ENCODE measurements around the gene PRDM5.

DNA sequence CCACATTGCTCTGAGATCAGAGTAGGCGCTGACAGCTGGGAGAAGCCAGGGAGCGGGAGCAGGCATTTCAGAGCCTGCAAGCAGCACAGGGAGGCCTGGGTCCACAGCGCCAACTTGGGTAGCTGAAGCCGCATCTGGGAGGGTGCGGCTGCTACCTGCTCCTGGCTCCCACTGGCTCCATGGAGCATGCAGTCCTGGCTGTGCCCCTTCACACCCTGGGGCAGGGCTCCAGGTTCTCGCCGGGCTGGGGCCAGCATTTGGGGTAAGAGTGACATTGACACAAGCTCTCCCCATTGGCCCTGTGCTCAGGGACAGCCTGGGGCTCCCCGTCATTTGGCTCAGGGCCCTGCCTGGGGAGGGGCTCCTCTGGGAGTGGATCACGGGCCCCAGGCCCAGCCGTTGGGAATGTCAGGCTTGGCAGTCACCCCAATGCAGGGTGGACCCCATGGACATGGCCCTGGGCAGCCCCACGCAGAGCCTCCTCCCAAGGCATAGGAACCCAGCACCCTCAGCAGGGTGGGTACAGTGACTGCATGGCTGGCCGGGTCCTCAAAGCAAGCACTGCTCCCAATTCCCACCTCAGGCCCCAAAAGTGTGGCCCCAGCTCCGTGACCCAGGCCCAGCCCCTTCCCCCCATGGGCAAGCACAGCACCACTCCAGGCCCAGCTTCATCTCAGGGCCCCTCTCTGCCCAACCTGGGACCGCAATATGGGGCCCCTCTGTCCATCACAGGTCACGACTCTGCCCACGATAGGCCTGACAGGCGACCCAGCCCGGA, 82.4 kb downstream of the PRDM5 start:
- TF ChIP-seq, protein P1, sequence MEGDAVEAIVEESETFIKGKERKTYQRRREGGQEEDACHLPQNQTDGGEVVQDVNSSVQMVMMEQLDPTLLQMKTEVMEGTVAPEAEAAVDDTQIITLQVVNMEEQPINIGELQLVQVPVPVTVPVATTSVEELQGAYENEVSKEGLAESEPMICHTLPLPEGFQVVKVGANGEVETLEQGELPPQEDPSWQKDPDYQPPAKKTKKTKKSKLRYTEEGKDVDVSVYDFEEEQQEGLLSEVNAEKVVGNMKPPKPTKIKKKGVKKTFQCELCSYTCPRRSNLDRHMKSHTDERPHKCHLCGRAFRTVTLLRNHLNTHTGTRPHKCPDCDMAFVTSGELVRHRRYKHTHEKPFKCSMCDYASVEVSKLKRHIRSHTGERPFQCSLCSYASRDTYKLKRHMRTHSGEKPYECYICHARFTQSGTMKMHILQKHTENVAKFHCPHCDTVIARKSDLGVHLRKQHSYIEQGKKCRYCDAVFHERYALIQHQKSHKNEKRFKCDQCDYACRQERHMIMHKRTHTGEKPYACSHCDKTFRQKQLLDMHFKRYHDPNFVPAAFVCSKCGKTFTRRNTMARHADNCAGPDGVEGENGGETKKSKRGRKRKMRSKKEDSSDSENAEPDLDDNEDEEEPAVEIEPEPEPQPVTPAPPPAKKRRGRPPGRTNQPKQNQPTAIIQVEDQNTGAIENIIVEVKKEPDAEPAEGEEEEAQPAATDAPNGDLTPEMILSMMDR (IDR thresholded peaks at IDR 0.05): no peak
- TF ChIP-seq POLR2A (IDR thresholded peaks at IDR 0.05): no peak

Data from right lobe of liver (tissue), 4 donors.